Rectal smooth muscle tissue (tissue), 1 donor: ENCODE measurements around the gene VIPR2.
"Not testable (repeated sequence)": the region's sequence is repeated elsewhere in the genome, so short reads cannot be mapped to it uniquely, and the experiment has no call there.

Experiments
- H3K27ac ChIP-seq: one replicate; pipeline ENCODE4 v1.7.0; 2013; ENCODE audit warnings: low read depth, low read length, inconsistent platforms
- H3K27me3 ChIP-seq: one replicate; pipeline ENCODE4 v1.7.0; 2013; ENCODE audit warnings: low read length; ENCODE audit not compliant: control insufficient read depth, insufficient read depth
- H3K36me3 ChIP-seq: one replicate; pipeline ENCODE4 v1.7.0; 2013; ENCODE audit warnings: low read length; ENCODE audit not compliant: control insufficient read depth, insufficient read depth
- H3K4me1 ChIP-seq: one replicate; pipeline ENCODE4 v1.7.0; 2013; ENCODE audit warnings: low read length; ENCODE audit not compliant: control insufficient read depth, insufficient read depth
- H3K4me3 ChIP-seq: one replicate; pipeline ENCODE4 v1.7.0; 2013; ENCODE audit warnings: low read length
- H3K9ac ChIP-seq: one replicate; pipeline ENCODE4 v1.7.0; 2013; ENCODE audit warnings: low read length

VIPR2 gene

DNA sequence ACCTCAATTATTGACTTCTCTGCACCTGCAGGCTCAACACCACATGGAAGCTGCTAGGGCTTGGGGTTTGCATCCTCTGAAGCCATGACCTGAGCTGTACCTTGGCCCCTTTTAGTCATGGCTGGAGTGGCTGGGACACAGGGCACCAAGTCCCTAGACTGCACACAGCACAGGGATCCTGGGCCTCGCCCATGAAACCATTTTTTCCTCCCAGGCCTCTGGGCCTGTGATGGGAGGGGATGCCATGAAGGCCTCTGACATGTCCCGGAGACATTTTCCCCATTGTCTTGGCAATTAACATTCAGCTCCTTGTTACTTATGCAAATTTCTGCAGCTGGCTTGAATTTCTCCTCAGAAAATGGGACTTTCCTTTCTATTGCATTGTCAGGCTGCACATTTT is 160.7 kb downstream of the VIPR2 start:
- H3K9ac ChIP-seq, H3K27ac ChIP-seq, H3K27me3 ChIP-seq, H3K4me3 ChIP-seq, H3K4me1 ChIP-seq, H3K36me3 ChIP-seq: not testable (repeated sequence)

DNA sequence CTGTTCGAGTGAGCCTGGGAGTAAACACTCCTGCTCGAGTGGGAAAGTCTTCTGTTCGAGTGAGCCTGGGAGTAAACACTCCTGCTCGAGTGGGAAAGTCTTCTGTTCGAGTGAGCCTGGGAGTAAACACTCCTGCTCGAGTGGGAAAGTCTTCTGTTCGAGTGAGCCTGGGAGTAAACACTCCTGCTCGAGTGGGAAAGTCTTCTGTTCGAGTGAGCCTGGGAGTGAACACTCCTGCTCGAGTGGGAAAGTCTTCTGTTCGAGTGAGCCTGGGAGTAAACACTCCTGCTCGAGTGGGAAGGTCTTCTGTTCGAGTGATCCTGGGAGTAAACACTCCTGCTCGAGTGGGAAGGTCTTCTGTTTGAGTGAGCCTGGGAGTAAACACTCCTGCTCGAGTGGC is 162.6 kb downstream of the VIPR2 start:
- H3K27ac ChIP-seq, H3K27me3 ChIP-seq, H3K36me3 ChIP-seq, H3K4me3 ChIP-seq, H3K9ac ChIP-seq, H3K4me1 ChIP-seq: not testable (repeated sequence)

DNA sequence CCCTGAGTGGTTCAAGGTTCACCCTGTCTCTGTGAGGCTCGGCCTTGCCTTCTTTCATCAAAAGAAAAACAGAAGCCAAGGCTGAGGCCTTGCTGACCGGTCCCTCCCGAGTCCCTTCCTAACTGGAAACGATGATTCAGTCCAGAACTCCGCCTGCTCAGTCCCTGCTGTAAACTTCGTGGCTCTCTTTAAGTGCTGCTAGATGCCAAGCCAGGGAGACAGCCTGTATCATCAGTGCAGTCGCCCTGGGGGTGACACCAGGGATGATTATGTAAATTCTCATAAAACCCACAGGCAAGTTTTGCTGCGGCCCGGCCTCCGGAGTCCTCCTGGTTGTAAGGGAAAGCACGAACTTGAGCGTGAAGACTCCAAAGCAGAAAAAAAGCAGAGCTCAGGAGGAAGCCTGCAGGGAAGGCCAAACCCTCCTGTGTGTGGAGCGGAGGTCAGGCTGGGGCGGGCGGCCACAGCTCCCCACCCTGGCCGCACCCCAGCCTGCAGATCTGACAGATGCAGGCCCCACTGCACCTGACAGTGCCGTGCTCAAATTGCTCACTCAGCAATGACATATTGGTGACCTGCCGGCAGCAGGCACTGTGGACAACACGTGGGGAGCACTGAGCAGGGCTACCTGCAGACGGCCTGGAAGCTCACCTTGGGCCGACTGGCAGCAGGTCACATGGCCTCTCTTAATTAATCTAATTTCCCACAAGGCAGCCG is 164.9 kb downstream of the VIPR2 start:
- Histone ChIP-seq H3K4me3 (no peak overlapping the region), H3K27ac (peak overlapping the region; percentile 74), H3K4me1 (peaks cover 8% of the 10 kb centered on the region), H3K9ac (no peak overlapping the region), H3K27me3 (no peaks in the 10 kb centered on the region), H3K36me3 (no peaks in the 10 kb centered on the region)

DNA sequence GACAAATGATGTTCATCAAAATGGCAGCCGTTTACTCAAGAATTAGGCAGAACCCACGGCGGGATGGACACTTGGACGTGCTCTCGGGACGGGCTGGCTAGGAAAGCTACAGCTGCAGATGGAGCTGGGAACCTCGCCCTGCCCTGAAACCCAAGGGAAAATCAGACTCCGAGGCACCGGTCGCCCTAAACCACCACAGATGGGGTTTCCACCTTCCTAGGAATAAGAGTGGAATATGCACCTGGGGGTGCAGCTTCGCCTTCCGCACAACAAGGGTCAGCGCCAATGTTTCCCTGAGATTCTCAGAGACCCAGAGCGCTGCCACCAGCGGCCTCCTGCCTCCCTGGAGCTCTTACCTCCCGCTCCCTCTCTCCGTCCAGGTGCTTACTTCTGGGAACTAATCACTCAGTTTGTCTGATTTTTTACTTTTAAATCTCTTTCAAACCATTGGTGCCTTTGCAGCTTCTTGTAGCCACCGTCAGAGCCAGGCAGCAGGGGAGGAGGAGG is 165.6 kb downstream of the VIPR2 start:
- no peak overlapping the region for H3K4me3 ChIP-seq
- H3K27ac ChIP-seq, result peak overlapping the region; percentile 74
- H3K36me3 ChIP-seq, result no peaks in the 10 kb centered on the region
- H3K9ac ChIP-seq, result no peak overlapping the region
- H3K4me1 ChIP-seq, result peaks cover 8% of the 10 kb centered on the region
- no peaks in the 10 kb centered on the region for H3K27me3 ChIP-seq
